ENCODE data around the gene STRA8. TPM values are rescaled to one million over a fixed set of nuclear protein-coding genes. Genes with fewer than 3 reads are reported as not detected.

The STRA8 gene
- total and polyA plus RNA-seq, 2 of the 13 experiments (the other 11 are each of a cell fraction or from before 2014, with no cell fraction given), result not detected

GRCh38 chr7:135273581-135273980, 39.9 kb downstream of the STRA8 start:
- CTCF ChIA-PET (ENCODE audit: low intra/inter-chr PET ratio, low total read pairs), result interaction anchor here (2.0 kb wide), 1 partner anchor 62 kb away, joined by 6 read pairs; no protein-coding TSS in a partner anchor
- POLR2A ChIA-PET, result no interaction called here
- no peak overlapping the region for H3K4me3 ChIP-seq (replicated peaks in 1 of 3; ENCODE audit: insufficient read depth in 1 of 3, low read depth in 2 of 3, low read length in 3 of 3)
- H4K20me1 ChIP-seq (ENCODE audit: insufficient read depth, low read length), result no peaks in the 10 kb centered on the region
- peaks cover 14% of the 10 kb centered on the region for H3K4me1 ChIP-seq (ENCODE audit: insufficient read depth, low read length)
- ATAC-seq, result no peak
- no peak overlapping the region for H2AFZ ChIP-seq (ENCODE audit: low read length)
- WGBS (ENCODE audit: low lambda C conversion rate), result 34% methylated on average over 4 of the region's 4 CpGs
- no TSS peak for BruUV-seq (replicated peaks)
- peaks cover 2 to 28% of the 10 kb centered on the region in 2 experiments; a peak in 3 of 5 replicates for H3K27me3 ChIP-seq (ENCODE audit: control insufficient read depth in 1 of 2, insufficient read depth in 2 of 2, low read length in 2 of 2)
- no peaks in the 10 kb centered on the region for H3K36me3 ChIP-seq (replicated peaks in 1 of 2; ENCODE audit: control insufficient read depth in 1 of 2, insufficient read depth in 2 of 2, low read length in 2 of 2)
- in situ Hi-C loops (cut with HindIII; ENCODE audit: extremely low pct_ligation_motif_present, low pct_unique_long_range_greater_than_20kb) (loop anchor here (10.0 kb wide), 1 partner anchor 371 kb away; no protein-coding TSS in a partner anchor), intact Hi-C loops (cut with micrococcal nuclease; ENCODE audit: unreplicated experiment) (no loop called here)
- H3K9ac ChIP-seq (ENCODE audit: insufficient read depth, low read depth, low read length), result no peak overlapping the region
- H3K4me2 ChIP-seq (ENCODE audit: low read depth, low read length), result no peak overlapping the region
- H3K9me3 ChIP-seq (ENCODE audit: low read length), result no peaks in the 10 kb centered on the region
- no peak for DNase-seq (ENCODE audit: low spot score)
- H3K27ac ChIP-seq (ENCODE audit: extremely low read length, insufficient read depth, low read length), result no peak overlapping the region
- no peaks in the 10 kb centered on the region for H3K79me2 ChIP-seq (ENCODE audit: insufficient read depth, low read length)
- TF ChIP-seq ZNF30 (CRISPR knock-in tag; IDR thresholded peaks at IDR 0.05), result no peak
- no peak for TF ChIP-seq KDM2A (CRISPR knock-in tag; IDR thresholded peaks at IDR 0.05; ENCODE audit: borderline replicate concordance, low read depth)
- TF ChIP-seq ZBTB49 (CRISPR knock-in tag; IDR thresholded peaks at IDR 0.05; ENCODE audit: borderline replicate concordance), result no peak
- TF ChIP-seq ZNF572 (CRISPR knock-in tag; IDR thresholded peaks at IDR 0.05), result no peak
- no peak for TF ChIP-seq YEATS2 (CRISPR knock-in tag; IDR thresholded peaks at IDR 0.05; ENCODE audit: borderline replicate concordance)
- TF ChIP-seq ARID5B (CRISPR knock-in tag; IDR thresholded peaks at IDR 0.05), result no peak
- TF ChIP-seq DMTF1 (CRISPR knock-in tag; IDR thresholded peaks at IDR 0.05), result no peak
- TF ChIP-seq MLLT10 (CRISPR knock-in tag; IDR thresholded peaks at IDR 0.05), result no peak
- TF ChIP-seq NBN (conservative IDR thresholded peaks at IDR 0.05), result no peak
- TF ChIP-seq RAD51 (IDR thresholded peaks at IDR 0.05; ENCODE audit: borderline replicate concordance), result no peak
- no peak for TF ChIP-seq JUND (CRISPR knock-in tag; IDR thresholded peaks at IDR 0.05)
- no peak for TF ChIP-seq ZBTB1 (CRISPR knock-in tag; IDR thresholded peaks at IDR 0.05; ENCODE audit: borderline replicate concordance)
- FAIRE-seq, result no peak
